Progenitor cell of endocrine pancreas (in vitro differentiated cells): ENCODE results near the gene IGF1R. TPM values are rescaled to one million over a fixed set of nuclear protein-coding genes. Genes with fewer than 3 reads are reported as not detected.

Experiments used
- DNase-seq: peaks from one replicate; pipeline ENCODE4 v3.0.0; 2021; ENCODE audit warnings: low spot score; ENCODE audit not compliant: unreplicated experiment
- H3K27ac Mint-ChIP-seq: 2 replicates; pipeline ENCODE4 v1.8.0; 2021; ENCODE audit warnings: mild to moderate bottlenecking, moderate library complexity, mixed read lengths
- H3K27me3 Mint-ChIP-seq: 2 replicates; pipeline ENCODE4 v1.8.0; 2021; ENCODE audit warnings: mixed read lengths
- H3K36me3 Mint-ChIP-seq: 2 replicates; pipeline ENCODE4 v1.8.0; 2022; ENCODE audit warnings: mixed read lengths; ENCODE audit not compliant: insufficient read depth
- H3K4me1 Mint-ChIP-seq: 2 replicates; pipeline ENCODE4 v1.8.0; 2021; ENCODE audit warnings: low read depth, mixed read lengths
- H3K4me3 Mint-ChIP-seq: 2 replicates; pipeline ENCODE4 v1.8.0; 2021; ENCODE audit warnings: low read depth, mild to moderate bottlenecking, moderate library complexity, mixed read lengths
- H3K9me3 Mint-ChIP-seq: 2 replicates; pipeline ENCODE4 v1.8.0; 2021; ENCODE audit warnings: low read depth, mixed read lengths
- CTCF ChIP-seq: fragments of 200-600 bp; sonication (generic); IDR thresholded peaks from one replicate; pipeline ENCODE4 v1.5.0; 2021; ENCODE audit warnings: antibody characterized with exemption, mild to moderate bottlenecking; ENCODE audit not compliant: unreplicated experiment
- total RNA-seq: library from RNA; stranded (reverse); gene quantifications from 2 replicates; pipeline ENCODE4 v1.2.1, GENCODE V29; 2021

Gene IGF1R
- total RNA-seq, 1 donor from 2014 or later = 106 TPM

- Mint-ChIP-seq H3K9me3 (peaks cover 14% of the 10 kb centered on the region), H3K27me3 (no peaks in the 10 kb centered on the region), H3K4me3 (no peak overlapping the region), H3K36me3 (no peaks in the 10 kb centered on the region), H3K27ac (no peak overlapping the region), H3K4me1 (no peaks in the 10 kb centered on the region)
- TF ChIP-seq CTCF = no peak
- no peak for DNase-seq
Observed at GRCh38 chr15:98996169-98996568, 347.8 kb downstream of the IGF1R start.

GRCh38 chr15:98996624-98997023, 348.3 kb downstream of the IGF1R start:
- no peaks in the 10 kb centered on the region for H3K27me3 Mint-ChIP-seq
- no peaks in the 10 kb centered on the region for H3K4me1 Mint-ChIP-seq
- no peak overlapping the region for H3K4me3 Mint-ChIP-seq
- no peak for TF ChIP-seq CTCF
- peaks cover 14% of the 10 kb centered on the region for H3K9me3 Mint-ChIP-seq
- H3K36me3 Mint-ChIP-seq = no peaks in the 10 kb centered on the region
- DNase-seq = no peak
- H3K27ac Mint-ChIP-seq = no peak overlapping the region

DNA sequence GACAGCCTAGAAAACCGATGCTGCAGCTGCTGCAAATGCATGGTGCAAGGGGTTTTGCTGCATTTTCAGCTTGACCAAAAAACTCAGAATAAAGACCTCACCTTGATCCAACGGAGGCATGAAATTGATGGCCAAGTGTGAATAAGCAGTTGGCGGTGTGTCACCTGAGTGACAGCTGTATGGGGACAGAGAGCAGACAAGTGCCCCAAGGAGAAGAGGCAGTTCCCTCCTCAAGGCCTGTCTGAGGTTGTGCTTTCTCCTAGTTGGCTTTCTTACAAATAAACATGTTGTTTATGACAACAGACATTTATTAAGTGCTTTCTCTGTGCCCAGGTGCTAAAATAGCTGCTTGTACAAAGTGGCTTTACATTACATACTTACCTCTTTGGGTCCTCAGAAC, 349.0 kb downstream of the IGF1R start:
- Mint-ChIP-seq H3K36me3 (no peaks in the 10 kb centered on the region), H3K4me1 (no peaks in the 10 kb centered on the region), H3K4me3 (no peak overlapping the region), H3K27ac (no peak overlapping the region), H3K27me3 (no peaks in the 10 kb centered on the region), H3K9me3 (peaks cover 14% of the 10 kb centered on the region)
- DNase-seq = no peak
- TF ChIP-seq CTCF = no peak

DNA sequence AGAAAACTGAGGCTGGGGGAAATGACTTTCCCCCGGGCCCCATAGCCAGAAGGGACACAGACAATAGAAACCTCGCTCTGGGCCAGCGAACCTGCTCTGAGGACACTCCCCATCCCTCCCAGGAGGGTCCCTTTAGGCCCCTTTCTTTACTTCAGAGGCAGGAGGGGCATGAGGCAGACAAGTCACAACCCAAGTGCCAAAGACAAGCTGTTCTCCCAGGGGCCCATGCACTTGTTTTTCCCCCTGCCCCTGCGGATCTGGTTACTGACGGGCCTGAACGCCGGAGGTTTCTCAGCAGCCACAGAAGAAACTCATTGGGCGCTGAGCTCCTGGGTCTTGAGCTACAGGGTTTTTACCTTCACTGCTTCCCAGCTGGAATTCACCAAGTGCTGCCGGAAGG, 349.4 kb downstream of the IGF1R start:
- Mint-ChIP-seq H3K27me3 (no peaks in the 10 kb centered on the region), H3K4me3 (no peak overlapping the region), H3K27ac (no peak overlapping the region), H3K36me3 (no peaks in the 10 kb centered on the region), H3K9me3 (peaks cover 14% of the 10 kb centered on the region), H3K4me1 (no peaks in the 10 kb centered on the region)
- no peak for DNase-seq
- TF ChIP-seq CTCF = no peak

GRCh38 chr15:98998279-98998678, 349.9 kb downstream of the IGF1R start:
- no peak for TF ChIP-seq CTCF
- Mint-ChIP-seq H3K27ac (no peak overlapping the region), H3K4me1 (no peaks in the 10 kb centered on the region), H3K36me3 (no peaks in the 10 kb centered on the region), H3K27me3 (no peaks in the 10 kb centered on the region), H3K4me3 (no peak overlapping the region), H3K9me3 (peaks cover 14% of the 10 kb centered on the region)
- DNase-seq = no peak
